ENCODE measurements around the gene RADIL.

The RADIL gene

DNA sequence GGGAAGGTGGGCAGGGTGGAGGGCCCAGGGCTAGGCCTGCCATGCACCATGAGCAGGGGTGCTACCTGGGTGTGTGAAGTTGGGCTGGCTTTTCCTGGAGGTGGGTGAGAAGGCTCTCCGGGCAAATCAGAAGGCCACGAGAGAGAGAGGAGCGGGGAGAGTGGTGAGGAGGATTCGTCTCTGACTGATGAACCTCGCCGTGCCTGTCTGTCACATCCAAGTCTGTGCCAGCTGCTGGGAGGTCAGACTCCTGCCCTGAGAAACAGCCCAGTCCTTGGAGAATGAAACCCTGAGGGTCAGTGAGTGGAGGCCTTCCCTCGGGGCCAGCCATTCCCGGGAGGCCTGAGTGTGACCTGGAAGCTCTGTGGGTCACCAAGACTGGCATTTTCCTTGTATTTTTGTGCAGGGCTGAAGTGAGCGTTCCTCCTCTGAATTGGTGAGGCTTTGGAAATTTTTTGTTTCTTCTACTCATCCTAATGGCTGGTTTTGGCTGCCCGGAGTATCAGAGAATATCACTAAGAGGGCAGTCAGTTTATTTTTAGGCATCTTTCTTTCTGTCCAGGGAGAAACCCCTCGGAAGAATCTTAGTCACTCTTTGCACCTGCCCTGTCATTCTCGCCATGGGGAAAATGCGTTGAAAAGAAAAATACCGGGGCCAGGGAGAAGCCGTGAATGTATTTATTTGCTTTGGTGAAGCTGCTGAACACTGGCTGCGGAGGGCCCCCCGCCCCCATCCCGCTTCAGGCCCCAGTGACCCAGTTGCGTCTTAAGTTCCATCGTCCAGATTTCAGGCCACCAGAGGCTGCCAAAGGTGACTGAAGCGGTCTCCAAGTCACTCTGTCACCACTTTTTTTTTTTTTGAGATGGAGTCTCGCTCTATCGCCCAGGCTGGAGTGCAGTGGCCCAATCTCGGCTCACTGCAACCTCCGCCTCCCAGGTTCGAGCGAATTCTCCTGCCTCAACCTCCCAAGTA, 114.6 kb downstream of the RADIL start:
- no peak for TF ChIP-seq POLR2AphosphoS5 (IDR thresholded peaks at IDR 0.05; ENCODE audit: low read depth, low read length)
- TF ChIP-seq, protein P1, sequence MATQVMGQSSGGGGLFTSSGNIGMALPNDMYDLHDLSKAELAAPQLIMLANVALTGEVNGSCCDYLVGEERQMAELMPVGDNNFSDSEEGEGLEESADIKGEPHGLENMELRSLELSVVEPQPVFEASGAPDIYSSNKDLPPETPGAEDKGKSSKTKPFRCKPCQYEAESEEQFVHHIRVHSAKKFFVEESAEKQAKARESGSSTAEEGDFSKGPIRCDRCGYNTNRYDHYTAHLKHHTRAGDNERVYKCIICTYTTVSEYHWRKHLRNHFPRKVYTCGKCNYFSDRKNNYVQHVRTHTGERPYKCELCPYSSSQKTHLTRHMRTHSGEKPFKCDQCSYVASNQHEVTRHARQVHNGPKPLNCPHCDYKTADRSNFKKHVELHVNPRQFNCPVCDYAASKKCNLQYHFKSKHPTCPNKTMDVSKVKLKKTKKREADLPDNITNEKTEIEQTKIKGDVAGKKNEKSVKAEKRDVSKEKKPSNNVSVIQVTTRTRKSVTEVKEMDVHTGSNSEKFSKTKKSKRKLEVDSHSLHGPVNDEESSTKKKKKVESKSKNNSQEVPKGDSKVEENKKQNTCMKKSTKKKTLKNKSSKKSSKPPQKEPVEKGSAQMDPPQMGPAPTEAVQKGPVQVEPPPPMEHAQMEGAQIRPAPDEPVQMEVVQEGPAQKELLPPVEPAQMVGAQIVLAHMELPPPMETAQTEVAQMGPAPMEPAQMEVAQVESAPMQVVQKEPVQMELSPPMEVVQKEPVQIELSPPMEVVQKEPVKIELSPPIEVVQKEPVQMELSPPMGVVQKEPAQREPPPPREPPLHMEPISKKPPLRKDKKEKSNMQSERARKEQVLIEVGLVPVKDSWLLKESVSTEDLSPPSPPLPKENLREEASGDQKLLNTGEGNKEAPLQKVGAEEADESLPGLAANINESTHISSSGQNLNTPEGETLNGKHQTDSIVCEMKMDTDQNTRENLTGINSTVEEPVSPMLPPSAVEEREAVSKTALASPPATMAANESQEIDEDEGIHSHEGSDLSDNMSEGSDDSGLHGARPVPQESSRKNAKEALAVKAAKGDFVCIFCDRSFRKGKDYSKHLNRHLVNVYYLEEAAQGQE (IDR thresholded peaks at IDR 0.05; ENCODE audit: insufficient read depth in 1 of 2, low read depth in 2 of 2, low read length in 2 of 2), result no peak
- TF ChIP-seq FOXP2 (optimal IDR thresholded peaks at IDR 0.05; ENCODE audit: borderline replicate concordance, extremely low read depth, extremely low read length, insufficient read depth), result no peak
- no peak for TF ChIP-seq SIN3A (IDR thresholded peaks at IDR 0.05; ENCODE audit: borderline replicate concordance, insufficient read depth, low read length)

DNA sequence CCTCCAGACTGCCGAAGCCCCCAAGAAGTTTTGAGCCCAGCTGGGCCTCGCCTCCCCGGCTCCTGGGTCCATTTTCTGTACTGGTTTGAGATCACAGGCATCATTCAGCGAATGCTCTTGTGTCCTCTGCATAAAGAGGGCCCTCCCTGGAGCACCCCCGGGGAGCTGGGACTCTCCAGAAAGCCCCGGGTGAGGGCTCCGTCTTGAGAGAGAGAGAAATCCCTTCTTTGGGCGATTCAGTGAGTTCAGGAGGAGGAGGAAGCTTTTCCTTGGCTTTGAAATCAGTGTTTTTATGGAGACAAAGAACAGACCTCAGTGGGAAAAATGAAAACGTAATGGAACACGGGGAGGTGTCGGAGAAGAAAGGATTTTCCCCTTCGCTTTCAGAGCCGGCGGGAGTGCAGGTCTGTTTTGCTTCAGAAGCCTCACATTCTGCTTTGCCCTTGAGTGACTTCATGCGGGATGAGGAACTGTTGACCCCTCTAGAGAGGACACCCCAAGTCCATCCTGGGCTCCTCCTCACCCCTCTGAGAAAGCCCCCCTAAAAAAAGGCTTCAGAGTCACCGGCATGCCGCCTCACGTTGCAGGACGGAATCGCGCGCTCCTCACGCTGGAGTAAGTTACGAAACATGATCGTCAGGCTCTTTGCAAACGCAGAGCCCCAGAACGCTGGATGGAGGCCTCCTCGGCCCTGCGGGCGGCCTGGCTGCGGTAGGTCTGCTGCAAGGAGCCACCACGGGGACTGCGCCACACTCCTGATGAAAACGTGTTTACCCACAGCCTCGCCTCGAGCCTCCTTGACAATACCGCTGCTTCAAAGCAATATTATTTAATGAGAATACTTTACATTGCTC, 116.6 kb downstream of the RADIL start:
- TF ChIP-seq SIN3A (IDR thresholded peaks at IDR 0.05; ENCODE audit: borderline replicate concordance, insufficient read depth, low read length) (no peak), TAF1 (IDR thresholded peaks at IDR 0.05; ENCODE audit: borderline replicate concordance, insufficient read depth, low read length) (no peak), FOXP2 (optimal IDR thresholded peaks at IDR 0.05; ENCODE audit: borderline replicate concordance, extremely low read depth, extremely low read length, insufficient read depth) (no peak), POLR2AphosphoS5 (IDR thresholded peaks at IDR 0.05; ENCODE audit: low read depth, low read length) (no peak)
- TF ChIP-seq, protein P1 (IDR thresholded peaks at IDR 0.05; ENCODE audit: insufficient read depth in 1 of 2, low read depth in 2 of 2, low read length in 2 of 2), result no peak

DNA sequence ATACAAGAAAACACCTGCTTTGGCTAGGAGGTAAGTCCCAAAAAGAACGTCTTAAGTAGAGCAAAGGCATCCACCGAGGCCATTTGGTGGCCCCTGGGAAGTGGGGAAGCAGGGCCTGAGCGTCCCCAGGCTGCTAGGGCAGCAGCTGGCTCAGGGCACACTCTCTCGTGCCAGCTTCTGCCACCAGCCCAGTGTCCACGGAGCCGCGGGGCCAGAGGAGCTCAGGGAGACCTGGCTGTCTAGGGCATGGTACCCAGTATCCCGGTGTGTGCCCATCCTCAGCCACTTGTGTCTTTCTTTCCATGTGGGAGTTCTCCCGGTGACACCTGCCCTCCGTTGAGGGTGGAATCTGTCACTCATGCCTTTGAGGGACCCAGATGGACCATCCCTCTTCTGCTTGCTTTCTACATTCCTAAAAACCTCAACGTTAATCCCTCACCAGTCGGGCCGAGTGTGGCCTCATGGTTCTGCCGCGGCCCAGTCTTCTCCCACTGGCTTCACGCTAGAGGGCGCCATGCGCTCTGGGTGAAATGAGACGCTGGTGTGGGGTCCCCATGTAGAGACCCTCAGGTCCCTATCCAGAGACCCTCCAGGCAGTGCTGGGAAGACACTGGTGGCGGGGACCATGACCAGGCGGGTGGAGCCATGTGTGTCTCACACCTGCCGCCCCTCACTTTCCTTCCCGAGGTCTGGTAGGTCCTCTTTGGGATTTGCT, 117.6 kb downstream of the RADIL start:
- no peak for TF ChIP-seq SIN3A (IDR thresholded peaks at IDR 0.05; ENCODE audit: borderline replicate concordance, insufficient read depth, low read length)
- TF ChIP-seq POLR2AphosphoS5 (IDR thresholded peaks at IDR 0.05; ENCODE audit: low read depth, low read length), result no peak
- TF ChIP-seq TAF1 (IDR thresholded peaks at IDR 0.05; ENCODE audit: borderline replicate concordance, insufficient read depth, low read length), result no peak

DNA sequence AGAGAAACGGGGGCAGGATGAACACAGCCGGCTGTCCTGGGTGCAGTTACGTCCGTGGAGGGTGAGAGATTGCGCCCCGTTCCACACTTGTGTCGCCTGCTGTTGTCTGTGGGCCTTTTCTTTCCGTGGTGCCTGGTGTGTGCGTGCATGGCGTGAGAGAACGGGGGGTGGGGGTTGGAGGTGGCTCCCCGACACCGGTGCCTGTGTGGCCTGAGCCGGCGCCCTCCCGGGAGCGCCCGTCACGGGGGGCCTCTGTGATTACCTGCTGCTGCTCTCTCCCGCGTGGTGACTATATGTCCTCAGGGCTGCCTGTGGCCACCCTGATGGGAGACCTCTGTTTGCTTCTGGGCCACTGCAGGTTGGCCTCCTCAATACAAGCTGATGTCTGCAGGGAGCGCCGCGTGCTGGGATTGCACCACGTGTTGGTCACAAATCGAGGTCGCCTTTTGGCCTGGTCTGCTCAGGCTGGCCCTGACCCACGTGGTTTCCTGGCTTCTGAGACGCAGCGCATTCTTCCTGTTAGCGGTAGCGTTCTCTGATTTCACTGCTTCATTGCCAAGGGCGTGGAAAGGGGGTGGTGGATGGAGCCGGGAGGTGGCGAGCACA, 119.0 kb downstream of the RADIL start:
- TF ChIP-seq TAF1 (IDR thresholded peaks at IDR 0.05; ENCODE audit: borderline replicate concordance, insufficient read depth, low read length) (no peak), SIN3A (IDR thresholded peaks at IDR 0.05; ENCODE audit: borderline replicate concordance, insufficient read depth, low read length) (no peak), POLR2AphosphoS5 (IDR thresholded peaks at IDR 0.05; ENCODE audit: low read depth, low read length) (no peak), FOXP2 (optimal IDR thresholded peaks at IDR 0.05; ENCODE audit: borderline replicate concordance, extremely low read depth, extremely low read length, insufficient read depth) (no peak)
- TF ChIP-seq, protein P1 (IDR thresholded peaks at IDR 0.05; ENCODE audit: insufficient read depth in 1 of 2, low read depth in 2 of 2, low read length in 2 of 2), result no peak
